Colonic mucosa (tissue), 4 donors: Measurements from ENCODE around the gene CPEB1. TPM values are rescaled to one million over a fixed set of nuclear protein-coding genes. Genes with fewer than 3 reads are reported as not detected.

Experiments used
- DNase-seq: peaks from one replicate; pipeline ENCODE4 v3.0.0-alpha.2; 2020
- H3K27ac ChIP-seq: fragments of 200-600 bp; one replicate; pipeline ENCODE4 v1.8.0; 2021
- H3K27me3 ChIP-seq: fragments of 200-600 bp; one replicate; pipeline ENCODE4 v1.8.0; 2021
- H3K36me3 ChIP-seq: fragments of 200-600 bp; one replicate; pipeline ENCODE4 v1.8.0; 2021
- H3K4me1 ChIP-seq: fragments of 200-600 bp; one replicate; pipeline ENCODE4 v1.8.0; 2021; ENCODE audit warnings: mild to moderate bottlenecking
- H3K4me3 ChIP-seq: fragments of 200-600 bp; one replicate; pipeline ENCODE4 v1.8.0; 2021
- H3K9ac ChIP-seq, 2 donors: one replicate each; pipeline ENCODE4 v1.7.0; 2013; ENCODE audit warnings: control low read depth in 2 of 2, low read depth in 2 of 2, low read length in 2 of 2
- H3K9me3 ChIP-seq: fragments of 200-600 bp; one replicate; pipeline ENCODE4 v1.8.0; 2021
- CTCF ChIP-seq: fragments of 200-600 bp; IDR thresholded peaks from one replicate; pipeline ENCODE4 v1.8.0; 2022; ENCODE audit warnings: antibody characterized with exemption, mild to moderate bottlenecking
- intact Hi-C: fragments of 100-400 bp; cut with DNase I; formaldehyde crosslinking; loops from one replicate; pipeline ENCODE4 v1.14.1; 2022
- total RNA-seq, 2 donors: library from RNA; stranded (reverse); fragmentation: NEBNext Ultra II Directional in 1 of 2; extraction: Animal tissue kit (Norgen Biotek cat#: 25700) in 1 of 2; gene quantifications; one replicate each; pipeline ENCODE4 v1.2.1, GENCODE V29; 2021
- donor health status: healthy.
- donor health status: DM: no; HTN: no; CAD: no.
- donor health status: DM: no; HTN: no; CAD: no.

Gene CPEB1
- total RNA-seq, 2 donors from 2014 or later, result 0.40 to 1.4 TPM

GRCh38 chr15:82611348-82611747, 35.8 kb downstream of the CPEB1 start:
- no peak for DNase-seq
- Histone ChIP-seq H3K9me3 (no peaks in the 10 kb centered on the region), H3K27ac (no peak overlapping the region), H3K9ac (no peak overlapping the region), H3K36me3 (no peaks in the 10 kb centered on the region), H3K4me1 (no peaks in the 10 kb centered on the region), H3K4me3 (no peak overlapping the region), H3K27me3 (no peaks in the 10 kb centered on the region)
- intact Hi-C loops, result no loop called here
- TF ChIP-seq CTCF, result no peak

DNA sequence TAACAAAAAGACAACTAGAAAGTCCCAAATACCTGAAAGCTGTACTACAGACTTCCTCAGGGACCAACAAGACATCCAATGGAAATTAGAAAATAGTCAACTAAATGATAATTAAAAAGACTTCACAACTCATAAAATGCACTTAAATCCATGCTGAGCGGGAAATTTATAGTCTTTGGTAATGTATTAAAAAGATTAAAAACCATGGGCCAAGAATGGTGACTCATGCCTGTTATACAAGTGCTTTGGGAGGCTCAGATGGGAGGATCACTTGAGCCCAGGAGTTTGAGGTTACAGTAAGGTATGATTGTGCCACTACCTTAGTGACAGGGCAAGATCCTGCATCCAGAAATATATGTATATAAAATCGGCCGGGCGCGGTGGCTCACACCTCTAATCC, 45.0 kb downstream of the CPEB1 start:
- Histone ChIP-seq H3K36me3 (no peaks in the 10 kb centered on the region), H3K9me3 (no peaks in the 10 kb centered on the region), H3K4me3 (no peak overlapping the region), H3K9ac (no peak overlapping the region), H3K27ac (no peak overlapping the region), H3K4me1 (no peaks in the 10 kb centered on the region), H3K27me3 (no peaks in the 10 kb centered on the region)
- no peak for DNase-seq
- TF ChIP-seq CTCF, result no peak
- intact Hi-C loops, result no loop called here

DNA sequence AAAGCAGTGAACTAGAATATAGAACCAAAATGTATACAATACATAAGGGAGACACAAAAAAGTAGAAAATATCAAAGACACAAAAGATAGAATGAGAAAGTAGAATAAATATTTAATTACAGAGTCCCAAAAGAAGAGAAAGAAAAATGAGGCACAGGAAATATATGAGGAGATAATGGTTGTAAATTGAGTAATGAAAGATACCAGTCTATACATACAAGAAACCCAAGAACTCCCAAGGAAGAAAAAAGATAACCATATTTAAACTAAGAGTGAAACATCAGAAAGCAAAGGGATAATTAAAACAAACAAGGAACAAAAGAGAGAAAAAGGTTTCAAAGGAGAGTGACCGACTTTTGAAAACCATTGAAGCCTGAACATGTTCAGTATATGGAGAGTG, 47.3 kb downstream of the CPEB1 start:
- H3K4me1 ChIP-seq, result no peaks in the 10 kb centered on the region
- H3K27ac ChIP-seq, result no peak overlapping the region
- intact Hi-C loops, result no loop called here
- H3K4me3 ChIP-seq, result no peak overlapping the region
- TF ChIP-seq CTCF, result no peak
- H3K27me3 ChIP-seq, result no peaks in the 10 kb centered on the region
- H3K9me3 ChIP-seq, result no peaks in the 10 kb centered on the region
- H3K36me3 ChIP-seq, result no peaks in the 10 kb centered on the region
- H3K9ac ChIP-seq, result no peak overlapping the region
- no peak for DNase-seq

DNA sequence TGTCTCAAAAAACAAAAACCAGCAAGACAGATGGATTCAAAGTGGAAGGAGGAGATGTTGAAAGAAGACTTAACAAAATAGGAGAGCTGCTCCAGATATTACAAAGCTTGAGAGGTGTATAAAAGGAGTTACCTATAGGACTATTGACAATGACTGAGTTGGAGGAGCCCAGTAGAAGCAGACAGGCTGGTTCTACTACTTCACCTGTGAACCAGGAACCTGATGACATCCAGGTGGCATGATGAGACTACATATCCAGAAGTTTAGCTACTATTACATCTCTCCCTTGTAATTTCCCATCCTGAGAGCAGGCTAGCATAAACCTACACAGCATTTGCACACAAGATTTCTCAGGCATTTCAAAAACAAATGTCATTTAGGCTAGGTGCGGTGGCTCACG, 49.3 kb downstream of the CPEB1 start:
- no peak for TF ChIP-seq CTCF
- Histone ChIP-seq H3K9me3 (no peaks in the 10 kb centered on the region), H3K36me3 (no peaks in the 10 kb centered on the region), H3K27ac (no peak overlapping the region), H3K9ac (no peak overlapping the region), H3K4me1 (no peaks in the 10 kb centered on the region), H3K4me3 (no peak overlapping the region), H3K27me3 (no peaks in the 10 kb centered on the region)
- intact Hi-C loops, result no loop called here
- no peak for DNase-seq

DNA sequence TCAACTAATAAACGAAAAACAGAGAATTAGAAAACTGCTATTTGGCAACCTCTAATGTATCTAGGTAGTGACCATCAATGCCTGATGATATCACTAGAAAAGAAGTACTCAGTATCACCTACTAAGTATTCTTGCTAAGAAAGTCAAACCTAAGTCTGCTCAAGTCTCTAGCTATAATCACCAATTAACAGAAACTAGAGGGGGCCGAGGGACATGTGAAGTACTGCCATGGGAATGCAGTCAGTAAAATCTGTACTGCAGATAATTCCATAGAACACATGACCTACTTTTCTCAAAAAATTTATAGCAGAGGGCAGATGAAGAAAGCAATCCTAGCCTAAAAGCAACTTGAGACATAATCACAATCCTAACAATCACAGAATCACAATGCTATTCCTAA, 51.4 kb downstream of the CPEB1 start:
- no peak for DNase-seq
- no peaks in the 10 kb centered on the region for H3K4me1 ChIP-seq
- TF ChIP-seq CTCF, result no peak
- no peaks in the 10 kb centered on the region for H3K36me3 ChIP-seq
- H3K9ac ChIP-seq, result no peak overlapping the region
- intact Hi-C loops, result no loop called here
- H3K27ac ChIP-seq, result no peak overlapping the region
- no peaks in the 10 kb centered on the region for H3K27me3 ChIP-seq
- H3K4me3 ChIP-seq, result no peak overlapping the region
- no peaks in the 10 kb centered on the region for H3K9me3 ChIP-seq

DNA sequence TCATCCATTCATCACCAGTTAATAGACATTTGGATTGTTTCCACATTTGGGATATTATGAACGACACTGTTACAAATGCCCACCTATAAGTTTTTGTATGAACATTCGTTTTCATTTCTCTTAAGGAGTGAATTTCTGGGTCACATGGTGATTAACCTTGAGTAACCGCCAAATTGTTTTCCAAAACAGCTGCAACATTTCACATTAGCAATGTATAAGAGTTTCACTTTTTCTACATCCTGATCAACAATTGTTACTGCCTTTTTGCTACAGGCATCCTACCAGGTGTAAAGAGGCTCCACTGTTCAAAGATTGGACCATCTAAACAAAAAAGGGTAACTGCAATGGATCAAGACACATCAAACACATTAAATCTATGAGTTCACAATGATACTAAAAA, 52.0 kb downstream of the CPEB1 start:
- no peaks in the 10 kb centered on the region for H3K9me3 ChIP-seq
- no peak for TF ChIP-seq CTCF
- intact Hi-C loops, result no loop called here
- no peak overlapping the region for H3K4me3 ChIP-seq
- no peaks in the 10 kb centered on the region for H3K27me3 ChIP-seq
- no peak for DNase-seq
- no peak overlapping the region for H3K9ac ChIP-seq
- H3K4me1 ChIP-seq, result no peaks in the 10 kb centered on the region
- no peaks in the 10 kb centered on the region for H3K36me3 ChIP-seq
- H3K27ac ChIP-seq, result no peak overlapping the region
